Measurements from ENCODE around the gene LRRC45. TPM values are rescaled to one million over a fixed set of nuclear protein-coding genes. Genes with fewer than 3 reads are reported as not detected.

LRRC45 gene
- total and polyA plus RNA-seq, 2 of the 4 experiments (the other 2 are of a cell fraction) = 7.2 to 10.2 TPM

DNA sequence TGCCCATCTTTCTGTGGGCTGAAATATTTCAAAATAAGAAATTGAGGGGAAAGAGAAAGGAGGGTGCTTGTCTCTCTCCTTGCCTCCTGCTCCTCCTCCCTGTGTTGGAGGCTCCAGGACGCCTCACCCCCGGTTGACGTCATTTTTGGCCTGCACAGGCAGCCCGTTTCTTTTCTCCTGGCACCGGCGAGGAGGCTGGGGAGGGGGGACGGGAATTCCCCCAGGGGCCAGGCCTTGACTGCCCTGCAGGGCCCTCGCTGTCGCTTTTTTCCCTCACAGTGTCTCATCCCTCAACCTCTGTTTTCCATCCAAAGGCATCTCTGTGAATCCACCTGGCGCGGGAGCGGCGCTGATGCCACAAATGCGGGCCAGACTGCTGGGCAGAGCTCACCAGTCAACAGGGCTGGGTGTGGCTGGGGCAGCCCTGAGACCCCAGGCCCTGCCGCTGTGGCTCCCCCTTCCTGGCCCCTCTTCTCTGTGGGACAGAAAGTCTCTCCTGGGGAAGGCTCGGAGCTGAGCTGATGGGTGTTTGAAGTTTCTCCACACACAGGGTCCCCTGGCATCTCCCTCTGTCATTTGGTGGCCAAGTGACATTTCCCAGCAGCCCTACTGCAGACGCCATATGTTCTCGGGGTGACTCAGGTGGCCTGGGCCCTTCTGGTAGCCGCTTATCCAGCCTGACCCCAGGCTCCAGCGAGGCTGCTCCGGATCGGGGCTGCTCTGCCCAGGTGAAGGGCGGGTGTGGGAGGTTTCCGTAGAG, 16.5 kb upstream of the LRRC45 start:
- in situ Hi-C loops (cut with MboI; ENCODE audit: low sequenced_read_pairs) = no loop called here
- H3K9ac ChIP-seq (ENCODE audit: low read depth, low read length) = no peak overlapping the region
- H3K27ac ChIP-seq (ENCODE audit: insufficient read depth, low read length) = no peak overlapping the region; the same call in 1 of the 2 replicates
- H4K20me1 ChIP-seq (ENCODE audit: insufficient read depth, low read length) = peaks cover 3% of the 10 kb centered on the region; the same call in 1 of the 2 replicates
- H2AK5ac ChIP-seq (ENCODE audit: low read depth, low read length) = peak overlapping the region; percentile 90; the same call in 1 of the 2 replicates
- peak overlapping the region; percentile 69 for H3K4ac ChIP-seq (ENCODE audit: low read depth, low read length)
- POLR2A ChIA-PET (ENCODE audit: unreplicated experiment) = no interaction called here
- peak overlapping the region in 1 of 2 experiments; percentile 43; a peak in 1 of 4 replicates for H4K8ac ChIP-seq (ENCODE audit: low read depth in 2 of 2, low read length in 2 of 2)
- peaks cover 11 to 33% of the 10 kb centered on the region in 2 experiments; a peak in 3 of 4 replicates for H3K79me1 ChIP-seq (ENCODE audit: low read depth in 1 of 2, low read length in 2 of 2)
- intact Hi-C loops (cut with micrococcal nuclease) = no loop called here
- H3K4me1 ChIP-seq (ENCODE audit: control insufficient read depth, insufficient read depth, low read length) = peaks cover 27% of the 10 kb centered on the region
- H2BK5ac ChIP-seq (ENCODE audit: low read depth, low read length, poor library complexity, severe bottlenecking) = peak overlapping the region; percentile 9
- H3K4me2 ChIP-seq (ENCODE audit: low read depth, low read length) = no peak overlapping the region
- no peak overlapping the region for H3K23ac ChIP-seq (ENCODE audit: low read depth, low read length)
- TF ChIP-seq CHD1 (IDR thresholded peaks at IDR 0.05; ENCODE audit: low read depth, low read length) = no peak
- TF ChIP-seq MAZ (IDR thresholded peaks at IDR 0.05; ENCODE audit: borderline replicate concordance, low read depth, low read length) = peak; percentile 81
- CTCF ChIA-PET = no interaction called here
- peak overlapping the region; percentile 48; the same call in 1 of the 3 replicates for H2BK15ac ChIP-seq (ENCODE audit: low read depth, low read length)
- H3K9me3 ChIP-seq (ENCODE audit: control insufficient read depth, insufficient read depth, low read length) = no peaks in the 10 kb centered on the region
- no peaks in the 10 kb centered on the region; the same call in 1 of the 2 replicates for H3K36me3 ChIP-seq (ENCODE audit: control insufficient read depth, insufficient read depth, low read length)
- peak overlapping the region; percentile 39; the same call in 1 of the 2 replicates for H3K14ac ChIP-seq (replicated peaks; ENCODE audit: low read depth, low read length)
- H3K4me3 ChIP-seq (ENCODE audit: insufficient read depth, low read depth, low read length) = no peak overlapping the region
- H2AFZ ChIP-seq (replicated peaks; ENCODE audit: low read length, poor library complexity) = peak overlapping the region; percentile 77
- peaks cover 18% of the 10 kb centered on the region for H3K9me1 ChIP-seq (ENCODE audit: insufficient read depth, low read length)
- H3K56ac ChIP-seq (ENCODE audit: extremely low read depth, insufficient read depth, low read length) = no peak overlapping the region
- ATAC-seq (ENCODE audit: low read depth) = peak; percentile 35
- H2AK9ac ChIP-seq (replicated peaks; ENCODE audit: low read depth, low read length, poor library complexity) = peak overlapping the region; percentile 95
- DNase-seq = peak; percentile 82
- H4K5ac ChIP-seq (ENCODE audit: low read depth, low read length) = no peak overlapping the region
- H3K18ac ChIP-seq (ENCODE audit: low read depth, low read length) = no peak overlapping the region
- peak overlapping the region; percentile 51 for H4K91ac ChIP-seq (ENCODE audit: insufficient read depth, low read depth, low read length)
- H3K27me3 ChIP-seq (ENCODE audit: control insufficient read depth, insufficient read depth, low read length) = no peaks in the 10 kb centered on the region
- no TSS peak for BruUV-seq (replicated peaks)
- H2BK20ac ChIP-seq (ENCODE audit: low read depth, low read length) = no peak overlapping the region
- peak overlapping the region; percentile 25; the same call in 1 of the 2 replicates for H2BK120ac ChIP-seq (ENCODE audit: low read depth, low read length)
- WGBS, 2 experiments (ENCODE audit: extremely low coverage in 2 of 2, insufficient read length in 1 of 2) = 70% methylated on average over 15 of the region's 24 CpGs; no CpG with 5 or more reads in 1 of the 2 experiments
- dilution Hi-C loops (cut with HindIII; ENCODE audit: low sequenced_read_pairs, unreplicated experiment) = no loop called here

Measured in IMR-90 (cell line).